GM23248 (cell line): Measurements from ENCODE around the gene GALNT10.

Source experiments
- EZH2 ChIP-seq: fragments of 200-600 bp; sonication (generic); IDR thresholded peaks from 2 replicates; pipeline ENCODE4 v1.6.1; 2018; ENCODE audit warnings: antibody characterized with exemption, mild to moderate bottlenecking; ENCODE audit not compliant: insufficient read depth, poor library complexity, severe bottlenecking
- EZH2phosphoT487 ChIP-seq: fragments of 200-600 bp; sonication (generic); IDR thresholded peaks from 2 replicates; pipeline ENCODE4 v1.6.1; 2018; ENCODE audit warnings: antibody characterized with exemption, moderate library complexity, mild to moderate bottlenecking, low read depth; ENCODE audit not compliant: insufficient read depth

GRCh38 chr5:154456540-154456939 is 266.0 kb downstream of the GALNT10 start:
- no peak for TF ChIP-seq EZH2
- TF ChIP-seq EZH2phosphoT487 = no peak
